Fibroblast of skin of left biceps (primary cell): ENCODE measurements around the gene SETD7.

Experiments used
- DNase-seq, 2 experiments: peaks; one replicate each; pipeline ENCODE4 v3.0.0-alpha.2; 2013; ENCODE audit warnings: low read depth in 2 of 2

The SETD7 gene

DNA sequence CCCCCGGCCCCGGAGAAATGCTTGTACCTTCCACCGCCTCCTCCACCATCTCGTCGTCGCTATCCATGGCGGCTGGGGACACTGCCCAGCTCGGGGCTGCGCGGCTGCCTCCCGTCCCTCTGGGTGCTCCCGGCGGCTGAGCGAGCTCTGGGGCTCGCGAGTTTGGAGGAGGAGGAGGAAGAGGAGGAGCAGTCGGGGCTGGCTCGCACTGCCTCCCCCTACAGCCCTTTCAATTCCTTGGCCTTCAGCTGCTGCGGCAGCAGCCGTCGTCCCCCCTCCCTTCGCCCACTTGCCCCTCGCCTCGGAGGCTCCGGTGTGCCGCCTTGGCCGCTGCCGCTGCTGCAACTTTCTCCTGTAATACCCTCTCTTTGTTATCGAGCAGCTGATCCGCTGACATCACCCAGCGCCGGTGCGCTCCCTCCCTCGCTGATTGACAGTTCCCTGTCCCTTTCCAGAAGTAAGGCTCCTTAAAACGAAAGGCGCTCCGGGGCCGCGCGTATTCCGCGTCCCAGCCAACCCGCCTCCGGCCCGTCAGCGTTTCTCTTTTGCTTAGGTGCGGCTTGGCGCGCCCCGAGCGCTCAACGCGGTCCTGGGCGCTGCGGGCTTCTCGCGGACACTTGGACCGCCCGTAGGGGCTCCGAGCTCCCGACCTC lies at the start of gene SETD7:
TSS of gene SETD7 (minus strand) at position 149 of the 653 bp plus-strand sequence. CDS start at position 67, 82 bp downstream.
- DNase-seq, result peak; percentile 57 to 62

DNA sequence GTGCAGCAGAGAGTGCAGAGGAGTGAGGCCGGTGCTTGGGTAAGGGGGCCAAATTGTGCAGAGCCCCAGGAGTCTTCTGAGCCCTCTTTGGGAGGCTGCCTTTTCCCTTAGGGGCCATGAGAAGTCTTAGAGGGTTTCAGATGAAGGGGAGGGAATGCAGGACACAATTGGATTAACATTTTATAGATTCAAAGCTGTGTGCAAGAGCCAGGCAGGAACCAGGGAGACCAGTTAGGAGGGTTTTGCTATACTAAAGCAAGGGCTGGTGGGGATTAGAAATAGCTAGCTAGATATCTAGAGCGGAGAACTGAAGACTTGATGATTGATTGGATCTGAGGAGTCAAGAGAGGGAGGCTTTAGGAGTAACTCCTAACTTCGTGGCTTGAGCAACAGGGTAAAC lies 49.5 kb upstream of the SETD7 start:
- no peak for DNase-seq

DNA sequence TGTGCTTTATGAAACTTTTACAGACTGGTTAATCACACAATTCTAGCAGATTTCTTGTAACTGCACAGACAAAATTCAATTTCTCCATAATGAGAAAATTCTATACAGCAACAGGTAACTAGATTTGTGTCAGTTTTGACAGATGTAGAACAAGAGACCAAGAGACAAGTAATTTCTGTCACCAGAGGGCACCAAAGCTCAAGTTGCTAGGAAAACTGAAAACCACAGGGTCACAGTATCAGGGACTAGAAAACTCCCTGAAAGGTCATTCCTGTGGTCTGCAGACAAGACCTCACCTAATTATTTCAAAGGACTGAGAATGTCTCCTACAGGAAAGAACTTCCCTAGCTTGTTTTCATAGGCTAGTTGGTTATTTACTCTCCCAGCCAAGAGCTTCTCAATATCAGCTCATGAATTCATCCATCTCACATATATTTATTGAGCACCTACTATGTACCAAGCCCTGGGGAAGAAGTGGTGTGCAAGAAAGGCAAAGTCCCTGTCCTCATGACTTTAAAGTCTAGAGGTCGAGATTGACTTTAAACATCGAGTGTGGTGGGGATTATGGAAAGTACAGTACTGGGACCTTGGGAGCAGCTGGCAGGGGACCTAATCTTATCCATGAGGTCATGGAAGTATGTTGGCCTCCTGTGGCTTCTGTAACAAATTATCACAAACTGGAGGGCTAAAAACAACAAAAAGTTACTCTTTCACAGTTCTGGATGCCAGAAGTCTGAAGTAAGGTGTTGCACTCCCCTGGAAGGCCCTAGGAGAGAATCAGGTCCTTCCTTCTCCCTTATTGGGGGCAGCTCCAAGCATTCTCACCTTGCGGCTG lies 47.8 kb upstream of the SETD7 start:
- no peak for DNase-seq

DNA sequence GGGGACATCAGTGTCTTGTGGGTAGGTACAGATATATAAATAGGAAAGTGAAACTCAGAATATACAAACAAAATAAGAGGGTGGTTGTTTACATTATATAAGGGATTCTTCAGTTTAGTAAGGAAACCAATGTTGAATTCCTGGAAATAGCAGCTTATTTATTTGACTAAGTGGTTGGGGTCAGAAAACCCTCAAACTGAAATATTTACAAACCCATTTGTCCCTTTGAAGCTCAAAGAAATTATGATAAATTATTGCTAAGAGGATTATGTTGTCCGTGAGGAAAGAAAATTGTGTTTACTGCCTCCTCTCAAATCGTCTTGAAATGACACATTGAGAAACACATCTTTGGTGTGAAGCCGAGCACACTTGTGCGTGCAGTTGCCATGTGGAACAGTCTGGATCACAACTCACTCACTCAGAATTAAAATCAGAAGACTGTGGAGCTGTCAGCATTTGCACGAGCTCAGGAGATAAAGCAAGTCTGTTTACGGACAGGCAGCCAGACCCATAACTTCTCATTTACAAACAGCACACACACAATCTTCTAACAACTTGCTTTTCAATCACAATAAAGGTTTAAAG lies 46.8 kb upstream of the SETD7 start:
- DNase-seq, result no peak

DNA sequence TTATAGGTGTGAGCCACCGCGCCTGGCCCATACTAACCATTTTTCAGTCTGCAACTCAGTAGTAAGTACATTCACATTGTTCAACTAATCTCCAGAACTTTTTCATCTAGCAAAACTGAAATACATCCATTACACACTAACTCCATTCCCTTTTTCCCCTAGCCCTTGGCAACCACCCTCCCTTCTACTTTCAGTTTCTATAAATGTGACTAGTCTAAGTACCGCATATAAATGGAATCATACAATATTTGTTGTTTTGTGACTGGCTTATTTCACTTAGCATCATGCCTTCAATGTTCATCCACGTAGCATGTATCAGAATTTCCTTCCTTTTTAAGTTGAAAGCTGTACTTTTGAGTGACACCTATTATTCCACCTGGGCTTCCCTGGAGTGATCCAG lies 44.6 kb upstream of the SETD7 start:
- no peak for DNase-seq

DNA sequence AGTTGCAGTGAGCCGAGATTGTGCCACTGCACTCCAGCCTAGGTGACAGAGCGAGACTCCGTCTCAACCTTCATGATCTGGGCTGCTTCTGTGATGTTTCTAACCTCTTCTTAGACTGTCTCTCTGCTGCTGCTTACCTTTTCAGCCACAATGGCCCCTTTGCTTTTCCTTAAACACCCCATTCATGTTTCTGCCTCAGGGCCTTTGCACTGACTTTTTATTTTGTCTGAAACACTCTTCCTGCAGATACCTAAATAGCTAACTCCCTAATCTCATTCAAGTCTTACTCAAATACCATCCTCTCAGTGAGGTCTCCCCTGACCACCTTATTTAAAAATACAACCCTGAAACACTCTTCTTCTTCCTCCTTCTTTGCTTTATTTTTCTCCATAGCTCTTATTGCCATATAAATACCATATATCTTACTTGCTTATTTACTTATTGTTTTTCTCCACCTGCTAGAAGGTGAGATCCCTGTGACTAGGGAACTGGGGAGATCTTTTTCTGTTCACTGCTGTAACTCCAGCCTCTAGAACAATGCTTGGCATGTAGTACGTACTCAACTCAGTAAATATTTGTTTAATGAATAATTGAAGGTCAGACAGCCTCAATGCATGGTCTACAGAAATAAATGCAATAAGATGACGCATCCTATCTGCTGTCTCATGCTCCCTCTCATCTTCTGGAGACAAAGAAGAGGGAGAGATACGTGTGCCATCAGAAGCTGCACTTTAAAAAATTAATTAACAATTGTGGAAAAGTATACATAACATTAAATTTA lies 43.8 kb upstream of the SETD7 start:
- DNase-seq, result no peak

DNA sequence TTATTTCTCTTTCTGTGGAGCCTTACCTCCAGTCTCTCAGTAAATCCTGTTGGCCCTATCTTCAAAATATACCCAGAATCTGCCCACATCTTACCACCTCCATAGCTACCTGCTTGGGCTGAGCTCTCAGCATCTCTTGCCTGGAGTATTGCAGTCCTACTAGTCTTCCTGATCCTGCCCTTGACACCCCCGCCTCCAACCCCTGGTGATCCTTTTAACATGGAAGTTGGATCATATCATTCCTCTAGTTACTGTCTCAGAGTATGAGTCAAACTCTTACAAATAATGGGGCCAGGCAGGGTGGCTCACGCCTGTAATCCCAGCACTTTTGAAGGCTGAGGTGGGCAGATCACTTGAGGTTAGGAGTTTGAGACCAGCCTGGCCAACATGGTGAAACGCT lies 43.1 kb upstream of the SETD7 start:
- no peak for DNase-seq

DNA sequence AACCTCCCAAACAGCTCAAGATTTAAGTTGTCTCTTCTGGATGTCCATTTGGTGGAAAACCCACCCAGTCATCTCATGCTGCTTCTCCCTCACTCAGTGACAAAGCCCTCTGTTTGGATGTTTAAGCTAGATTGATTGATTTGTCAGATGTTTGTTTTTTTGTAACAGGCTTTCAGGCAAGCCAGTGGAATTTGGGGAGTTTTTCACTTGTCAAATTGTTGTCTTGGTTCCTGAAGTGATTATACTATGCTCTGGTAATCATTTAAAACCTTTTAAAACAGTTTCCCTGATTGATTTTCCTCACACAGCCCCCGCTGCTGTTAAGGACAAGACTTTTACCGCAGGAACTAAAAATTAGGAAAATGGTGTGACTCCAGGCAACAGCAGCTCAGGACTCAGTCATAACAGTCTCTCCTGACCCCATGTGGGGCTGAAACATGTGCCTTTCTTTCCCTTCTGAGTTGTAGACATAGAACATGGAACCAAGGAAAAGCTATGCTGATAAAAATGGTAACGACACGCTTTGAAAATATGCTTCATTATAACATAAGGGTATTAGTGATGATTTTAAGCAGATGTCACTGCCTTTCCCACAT lies 40.8 kb upstream of the SETD7 start:
- no peak for DNase-seq

DNA sequence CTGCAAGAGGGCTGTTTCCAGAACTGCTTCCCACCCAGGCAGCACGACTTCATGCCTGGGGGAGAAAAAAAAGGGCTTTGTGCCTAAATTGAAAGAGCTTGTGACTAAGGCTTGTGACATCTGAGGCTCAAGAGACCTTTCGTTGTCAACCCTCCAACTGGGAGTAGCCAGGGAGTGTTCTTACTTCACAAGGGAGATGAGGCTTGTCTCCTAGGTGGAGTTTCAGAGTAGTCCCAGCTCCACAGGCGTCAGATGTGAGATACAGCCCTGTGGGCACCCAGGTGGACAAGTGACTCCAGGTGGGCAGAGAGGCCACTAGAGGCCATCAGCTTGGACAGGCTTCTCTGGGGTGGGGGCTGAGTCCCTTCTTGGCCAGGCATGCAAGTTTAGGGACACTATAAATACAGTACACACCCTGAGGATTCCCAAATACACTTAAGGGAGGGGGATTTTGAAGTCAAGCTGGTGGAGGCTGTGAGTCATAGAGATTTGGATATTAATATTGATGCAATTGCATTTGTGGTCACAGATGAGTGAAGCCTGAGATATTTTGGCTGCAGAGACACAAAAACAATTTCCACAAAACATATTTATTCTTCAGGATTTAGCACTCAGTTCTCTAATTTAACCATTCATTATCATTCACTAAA lies 40.1 kb upstream of the SETD7 start:
- DNase-seq, result peak in 1 of 2 experiments; percentile 18

DNA sequence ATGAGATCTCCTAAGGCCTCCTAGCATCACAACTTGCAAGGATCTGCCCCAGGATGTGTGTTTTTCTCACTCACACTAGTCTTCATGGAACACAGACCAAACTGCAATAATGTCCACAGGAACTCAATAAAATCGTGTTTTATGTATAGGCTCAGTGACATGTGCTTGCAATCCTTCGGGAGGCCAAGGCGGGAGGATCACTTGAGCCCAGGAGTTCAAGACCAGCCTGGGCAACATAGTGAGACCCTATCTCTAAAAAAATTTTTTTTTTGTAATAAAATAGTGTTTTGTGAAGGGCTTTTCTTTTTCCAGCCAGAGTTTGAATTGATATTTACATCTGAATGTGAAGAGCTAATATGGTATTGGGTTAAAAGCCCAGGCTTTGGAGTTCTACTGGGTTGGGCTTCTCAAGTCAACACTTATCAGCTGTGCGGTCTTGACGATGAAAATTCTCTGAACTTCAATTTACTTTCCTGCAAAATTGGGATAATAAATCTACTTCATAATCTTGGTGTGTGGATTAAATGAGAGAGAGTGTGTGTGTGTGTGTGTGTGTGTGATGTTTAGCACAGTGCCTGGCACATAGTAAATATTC lies 38.7 kb upstream of the SETD7 start:
- no peak for DNase-seq

DNA sequence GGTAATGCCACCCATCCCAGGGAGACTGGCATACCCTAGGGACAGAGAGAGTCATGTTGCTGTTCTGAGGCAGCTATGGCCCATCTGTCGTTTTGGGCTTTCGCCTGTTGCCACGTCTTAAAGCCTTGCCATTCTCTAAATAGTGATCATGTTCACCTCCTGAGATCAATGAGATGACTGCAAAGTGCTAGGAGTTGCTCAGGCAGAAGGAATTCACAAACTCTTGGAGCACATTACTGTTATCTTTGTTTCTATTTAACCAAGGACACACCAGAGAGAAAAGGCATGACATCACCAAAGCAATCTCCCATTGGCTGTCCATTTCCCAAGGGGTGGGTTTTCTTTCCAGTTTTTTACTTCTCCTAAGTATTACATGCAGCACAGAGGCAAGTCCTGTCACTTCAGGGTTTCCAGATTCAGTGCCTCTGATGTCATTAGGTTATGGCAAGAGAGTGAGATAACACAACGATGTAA lies 37.1 kb upstream of the SETD7 start:
- DNase-seq, result peak in 1 of 2 experiments; percentile 57

DNA sequence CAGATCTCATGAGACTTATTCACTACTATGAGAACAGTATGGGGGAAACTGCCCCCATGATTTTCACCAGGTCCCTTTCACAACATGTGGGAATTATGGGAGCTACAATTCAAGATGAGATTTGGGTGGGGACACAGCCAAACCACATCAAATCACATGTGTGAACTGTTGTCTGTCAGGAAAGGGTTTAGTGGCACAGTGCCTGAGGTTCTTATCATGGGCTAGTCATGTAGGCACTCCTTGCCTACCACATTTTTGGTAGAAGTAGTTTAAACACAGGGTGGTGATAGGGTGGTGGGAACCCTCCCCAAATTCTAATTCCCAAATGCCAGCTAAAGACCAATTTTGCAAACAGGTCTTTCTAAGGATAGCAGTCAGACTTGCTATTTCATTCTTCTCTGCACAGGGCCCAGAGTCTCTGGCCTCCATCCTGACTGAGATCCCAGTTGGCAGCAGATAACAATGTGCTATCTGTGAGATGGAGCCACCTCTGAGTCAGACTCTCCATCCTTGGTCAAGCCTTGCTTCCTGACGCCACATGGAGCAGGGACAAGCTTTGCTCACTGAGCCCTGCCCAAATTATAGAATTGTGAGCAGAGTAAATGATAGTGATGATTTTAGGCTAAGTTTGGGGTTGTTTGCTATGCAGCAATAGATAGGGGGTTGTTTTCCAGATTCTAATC lies 33.5 kb upstream of the SETD7 start:
- no peak for DNase-seq

DNA sequence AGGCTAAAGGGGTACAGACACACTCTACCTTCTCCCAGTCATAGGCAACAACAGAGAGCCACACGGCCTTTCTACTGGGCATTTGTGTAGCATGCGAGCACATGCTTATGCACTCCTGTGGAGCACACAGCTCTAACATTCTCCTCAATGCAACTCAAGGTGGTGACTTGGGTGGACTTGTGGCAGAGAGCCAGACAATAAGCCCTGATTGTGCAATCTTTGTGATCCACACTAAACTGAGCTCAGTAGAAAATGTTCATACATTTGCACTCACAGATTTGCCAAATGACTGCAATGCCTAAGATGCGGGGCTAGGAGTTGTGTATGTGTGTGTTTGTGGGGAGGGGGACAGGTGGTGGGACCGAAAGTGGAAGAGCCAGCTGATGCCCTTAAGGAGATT lies 31.4 kb upstream of the SETD7 start:
- no peak for DNase-seq

DNA sequence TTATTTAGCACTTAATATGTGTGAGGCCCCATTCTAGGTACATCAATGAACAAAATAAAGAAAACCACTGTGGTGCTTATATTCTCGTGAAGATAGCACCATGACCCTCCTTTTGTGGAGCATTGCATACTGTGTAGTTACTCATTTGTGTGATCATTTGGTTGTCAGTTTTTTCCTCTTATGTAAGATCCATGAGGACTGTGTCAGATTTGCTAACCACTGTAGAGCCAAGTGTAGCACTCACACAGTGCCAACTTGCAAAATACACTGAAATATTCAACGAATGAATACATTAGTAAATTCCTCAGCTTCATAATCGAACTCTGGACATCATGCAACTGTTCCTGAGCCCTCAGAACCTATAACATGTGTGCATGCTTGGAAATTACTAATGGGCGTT lies 29.5 kb upstream of the SETD7 start:
- no peak for DNase-seq

DNA sequence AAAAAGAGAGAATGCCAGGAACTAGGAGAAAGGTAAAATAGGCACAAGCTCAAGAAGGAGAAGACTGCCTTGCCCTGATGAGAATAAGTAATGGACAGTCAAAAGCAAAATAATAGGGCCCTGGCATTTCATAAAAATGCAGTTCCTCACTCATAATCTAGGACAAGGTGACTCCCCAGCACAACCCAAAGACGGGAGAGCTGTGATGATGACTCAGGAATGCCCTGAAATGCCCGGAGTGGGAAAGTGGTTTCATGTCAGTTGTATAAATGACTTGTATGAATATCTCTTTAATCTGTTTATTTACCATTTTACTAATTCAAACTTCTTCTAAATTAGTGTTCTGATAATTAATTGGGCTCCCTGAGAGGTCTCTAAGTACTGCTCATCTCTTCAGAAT lies 28.8 kb upstream of the SETD7 start:
- DNase-seq, result no peak

DNA sequence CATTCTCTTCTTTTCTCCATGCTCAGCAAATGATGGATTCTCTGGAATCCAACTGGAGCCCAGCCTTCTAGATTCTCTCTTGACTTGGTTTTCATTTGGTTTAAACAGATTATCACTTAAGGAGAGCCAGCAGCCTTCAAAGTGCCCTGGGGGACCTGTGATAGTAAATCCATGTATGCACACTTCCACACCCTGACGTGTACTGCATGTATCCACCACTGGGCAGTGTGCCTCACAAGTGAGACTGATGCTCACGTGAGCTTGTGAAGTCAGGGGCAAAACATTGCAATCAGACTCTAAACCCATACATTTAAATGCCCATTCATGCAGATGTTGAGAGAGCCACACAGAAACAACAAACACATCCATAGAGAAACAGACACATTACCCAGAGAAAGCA lies 28.0 kb upstream of the SETD7 start:
- DNase-seq, result no peak

DNA sequence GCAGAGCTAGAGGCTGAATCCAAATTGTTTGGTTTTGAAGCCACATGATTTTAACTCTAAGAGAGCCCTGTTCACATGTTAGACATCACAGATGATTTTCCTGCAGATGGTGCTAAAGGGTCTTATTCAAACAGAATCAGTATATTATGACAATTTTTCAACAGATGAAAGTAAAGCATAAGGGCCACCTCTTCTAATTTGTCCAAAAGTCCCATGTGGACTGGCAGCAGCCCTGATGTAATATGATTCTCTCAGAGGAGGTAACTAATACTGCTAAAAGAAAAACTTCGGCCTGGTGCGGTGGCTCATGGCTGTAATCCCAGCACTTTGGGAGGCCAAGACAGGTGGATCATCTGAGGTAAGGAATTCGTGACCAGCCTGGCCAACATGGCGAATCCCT lies 26.0 kb upstream of the SETD7 start:
- DNase-seq, result no peak

DNA sequence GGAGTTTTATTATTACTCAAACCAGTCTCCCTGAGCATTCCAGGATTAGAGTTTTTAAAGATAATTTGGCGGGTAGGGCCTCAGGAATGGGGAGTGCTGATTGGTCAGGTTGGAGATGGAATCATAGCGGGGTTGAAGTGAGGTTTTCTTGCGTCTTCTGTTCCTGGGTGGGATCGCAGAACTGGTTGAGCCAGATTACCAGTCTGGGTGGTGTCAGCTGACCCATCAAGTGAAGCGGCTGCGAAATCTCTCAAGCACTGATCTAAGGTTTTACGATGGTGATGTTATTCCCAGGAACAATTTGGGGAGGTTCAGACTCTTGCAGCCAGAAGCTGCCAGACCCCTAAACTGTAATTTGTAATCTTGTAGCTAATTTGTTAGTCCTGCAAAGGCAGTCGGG lies 25.1 kb upstream of the SETD7 start:
- DNase-seq, result no peak

DNA sequence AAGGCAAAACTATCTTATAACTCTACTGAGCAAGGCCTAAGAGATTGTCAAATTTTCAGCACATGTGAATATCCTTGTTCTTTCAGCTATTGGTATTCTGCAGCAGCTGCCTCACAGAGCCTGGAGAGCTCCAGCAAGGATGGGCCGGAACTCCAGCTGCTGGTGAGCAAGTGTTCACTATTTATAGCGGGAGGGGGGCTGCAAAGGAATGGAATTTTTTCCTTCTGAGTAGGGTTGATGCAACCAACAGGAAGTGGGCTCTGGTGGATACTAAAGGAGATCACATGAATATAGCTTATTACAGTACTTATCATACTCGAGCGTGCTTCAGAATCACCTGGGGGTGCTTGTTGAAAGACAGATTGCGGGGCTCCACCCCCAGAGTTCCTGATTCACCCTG lies 20.2 kb upstream of the SETD7 start:
- DNase-seq, result peak in 1 of 2 experiments; percentile 54

DNA sequence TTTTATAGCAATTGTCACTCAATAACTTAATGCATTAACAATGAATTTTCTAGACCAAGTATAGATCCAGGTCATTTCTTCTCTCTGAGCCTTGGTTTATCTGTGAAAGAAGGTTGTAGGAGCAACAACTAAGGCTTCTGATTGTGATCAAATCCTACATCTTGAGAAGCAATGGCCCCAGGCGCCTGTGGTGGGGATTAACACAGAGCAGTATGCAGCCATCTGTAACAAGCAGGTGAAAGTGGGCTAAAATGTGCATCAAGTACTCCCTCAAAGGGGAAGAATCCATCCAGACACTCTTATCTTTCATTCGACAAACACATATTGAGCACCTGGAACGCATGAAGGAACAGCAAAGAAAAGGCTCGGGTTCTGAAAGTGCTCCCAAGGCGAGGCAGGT lies 19.1 kb upstream of the SETD7 start:
- DNase-seq, result no peak
